Neural cell (in vitro differentiated cells): ENCODE measurements around the gene CTLA4. TPM values are rescaled to one million over a fixed set of nuclear protein-coding genes. Genes with fewer than 3 reads are reported as not detected.

Experiments used
- H2AFZ ChIP-seq: fragments of 200-600, 300-800 bp; sonication (generic), shearing (Covaris generic); 2 replicates; pipeline ENCODE4 v1.6.0; 2014; ENCODE audit warnings: low read depth, mild to moderate bottlenecking, antibody characterized with exemption, low read length, moderate library complexity
- H3F3A ChIP-seq: fragments of 200-600 bp; shearing (Covaris generic); 2 replicates; pipeline ENCODE4 v1.6.1; 2016; ENCODE audit warnings: mild to moderate bottlenecking, moderate library complexity, mixed read lengths, antibody characterized with exemption, low read length; ENCODE audit not compliant: insufficient read depth, poor library complexity, severe bottlenecking
- H3K27ac ChIP-seq: fragments of 200-600, 300-800 bp; sonication (generic), shearing (Covaris generic); 2 replicates; pipeline ENCODE4 v1.5.1; 2014; ENCODE audit warnings: mild to moderate bottlenecking, low read length, moderate library complexity
- H3K27me3 ChIP-seq: fragments of 300-800, 200-600 bp; sonication (generic), shearing (Covaris generic); 2 replicates; pipeline ENCODE4 v1.6.0; 2014; ENCODE audit warnings: mild to moderate bottlenecking, low read depth, low read length, moderate library complexity; ENCODE audit not compliant: insufficient read depth
- H3K36me3 ChIP-seq: fragments of 300-800, 200-600 bp; sonication (generic), shearing (Covaris generic); 2 replicates; pipeline ENCODE4 v1.5.1; 2014; ENCODE audit warnings: mild to moderate bottlenecking, antibody characterized with exemption, low read length, moderate library complexity; ENCODE audit not compliant: insufficient read depth
- H3K4me2 ChIP-seq: fragments of 300-800, 200-600 bp; sonication (generic), shearing (Covaris generic); 2 replicates; pipeline ENCODE4 v1.6.0; 2014; ENCODE audit warnings: mild to moderate bottlenecking, low read length
- H3K4me3 ChIP-seq: fragments of 300-800, 200-600 bp; sonication (generic), shearing (Covaris generic); 2 replicates; pipeline ENCODE4 v1.5.1; 2014; ENCODE audit warnings: mild to moderate bottlenecking, low read length, moderate library complexity
- H3K79me2 ChIP-seq: fragments of 200-600 bp; shearing (Covaris generic); replicated peaks from 2 replicates; pipeline ENCODE4 v1.6.0; 2014; ENCODE audit warnings: mild to moderate bottlenecking, low read length, moderate library complexity; ENCODE audit not compliant: insufficient read depth
- H3K9ac ChIP-seq: fragments of 300-800, 200-600 bp; sonication (generic), shearing (Covaris generic); 2 replicates; pipeline ENCODE4 v1.6.1; 2016; ENCODE audit warnings: mild to moderate bottlenecking, low read length, mixed read lengths
- H3K9me2 ChIP-seq: fragments of 200-600 bp; shearing (Covaris generic); 2 replicates; pipeline ENCODE4 v1.6.1; 2016; ENCODE audit warnings: mild to moderate bottlenecking, low read length, mixed read lengths; ENCODE audit not compliant: insufficient read depth
- H3K9me3 ChIP-seq: fragments of 200-600, 300-800 bp; sonication (generic), shearing (Covaris generic); 2 replicates; pipeline ENCODE4 v1.6.1; 2016; ENCODE audit warnings: mild to moderate bottlenecking, mixed run types, low read length, moderate library complexity, mixed read lengths
- H4K20me1 ChIP-seq: fragments of 200-600 bp; shearing (Covaris generic); 2 replicates; pipeline ENCODE4 v1.6.1; 2016; ENCODE audit warnings: mild to moderate bottlenecking, mixed run types; ENCODE audit not compliant: insufficient read depth
- EP300 ChIP-seq: fragments of 450-650 bp; conservative IDR thresholded peaks from 2 replicates; pipeline ENCODE4 v1.6.1; 2014; ENCODE audit warnings: antibody characterized with exemption, mild to moderate bottlenecking, moderate library complexity; ENCODE audit not compliant: poor library complexity, severe bottlenecking
- EZH2 ChIP-seq: fragments of 200-600, 300-800 bp; shearing (Covaris generic), sonication (generic); IDR thresholded peaks from 2 replicates; pipeline ENCODE4 v1.6.1; 2014; ENCODE audit warnings: antibody characterized with exemption, low read length, borderline replicate concordance, mild to moderate bottlenecking; ENCODE audit not compliant: insufficient read depth, poor library complexity, severe bottlenecking
- MXI1 ChIP-seq: fragments of 450-650 bp; conservative IDR thresholded peaks from 2 replicates; pipeline ENCODE4 v1.6.1; 2014; ENCODE audit warnings: antibody characterized with exemption, mild to moderate bottlenecking; ENCODE audit not compliant: poor library complexity, severe bottlenecking
- POLR2AphosphoS5 ChIP-seq: IDR thresholded peaks from 2 replicates; pipeline ENCODE4 v1.6.1; 2012
- RAD21 ChIP-seq: fragments of 450-650 bp; conservative IDR thresholded peaks from 2 replicates; pipeline ENCODE4 v1.6.1; 2014; ENCODE audit warnings: antibody characterized with exemption, mild to moderate bottlenecking, moderate library complexity
- REST ChIP-seq: IDR thresholded peaks from 2 replicates; pipeline ENCODE4 v1.6.1; 2012; ENCODE audit warnings: borderline replicate concordance
- SMC3 ChIP-seq: fragments of 450-650 bp; conservative IDR thresholded peaks from 2 replicates; pipeline ENCODE4 v1.6.1; 2014; ENCODE audit warnings: antibody characterized with exemption, mild to moderate bottlenecking, moderate library complexity; ENCODE audit not compliant: poor library complexity
- TAF1 ChIP-seq: IDR thresholded peaks from 2 replicates; pipeline ENCODE4 v1.6.1; 2012; ENCODE audit warnings: low read depth
- polyA plus RNA-seq: library from polyadenylated mRNA; depleted of rRNA; stranded (reverse); fragments of >200 nt; gene quantifications from 2 replicates; pipeline ENCODE4 v1.2.3, GENCODE V29; 2014
- TF ChIP-seq, protein P1 (sequence below): fragments of 450-650 bp; IDR thresholded peaks from 2 replicates; pipeline ENCODE4 v1.5.1; 2014; ENCODE audit warnings: antibody characterized with exemption, mild to moderate bottlenecking, moderate library complexity; ENCODE audit not compliant: poor library complexity, severe bottlenecking

The CTLA4 gene
- polyA plus RNA-seq, 1 donor from 2014 or later: not detected

GRCh38 chr2:203892207-203892606, 24.6 kb downstream of the CTLA4 start:
- Histone ChIP-seq H3K9me3 (no peaks in the 10 kb centered on the region), H3K4me2 (no peak overlapping the region), H3K9ac (no peak overlapping the region), H4K20me1 (no peaks in the 10 kb centered on the region), H3K27ac (no peak overlapping the region), H3K4me3 (no peak overlapping the region), H2AFZ (no peak overlapping the region), H3K36me3 (no peaks in the 10 kb centered on the region), H3K27me3 (no peaks in the 10 kb centered on the region), H3K9me2 (no peaks in the 10 kb centered on the region), H3F3A (no peaks in the 10 kb centered on the region), H3K79me2 (no peaks in the 10 kb centered on the region)
- TF ChIP-seq MXI1 (no peak), EZH2 (no peak), RAD21 (no peak)

DNA sequence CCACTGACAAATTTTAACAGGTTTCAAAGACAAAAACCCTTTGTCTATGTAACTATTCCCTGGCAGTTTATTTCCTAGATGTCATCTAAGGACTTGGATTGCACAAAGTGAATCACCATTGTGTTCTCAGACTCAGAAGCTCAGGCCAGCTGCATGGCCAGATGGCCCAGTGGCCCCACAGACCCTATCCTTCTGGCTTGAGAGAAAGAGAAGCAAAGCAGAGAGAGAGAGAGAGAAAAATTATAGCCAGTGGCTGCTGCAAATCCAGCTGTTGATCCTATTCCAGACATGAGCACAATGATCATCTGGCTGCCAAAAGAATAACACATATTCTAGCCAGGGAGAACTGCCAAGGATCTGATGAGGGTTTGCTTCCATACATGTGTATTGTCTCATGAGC, 25.8 kb downstream of the CTLA4 start:
- Histone ChIP-seq H2AFZ (no peak overlapping the region), H3K9me2 (no peaks in the 10 kb centered on the region), H4K20me1 (no peaks in the 10 kb centered on the region), H3F3A (no peaks in the 10 kb centered on the region), H3K36me3 (no peaks in the 10 kb centered on the region), H3K79me2 (no peaks in the 10 kb centered on the region), H3K27me3 (no peaks in the 10 kb centered on the region), H3K4me3 (no peak overlapping the region), H3K4me2 (no peak overlapping the region), H3K9ac (no peak overlapping the region), H3K27ac (no peak overlapping the region), H3K9me3 (no peaks in the 10 kb centered on the region)
- no peak for TF ChIP-seq TAF1
- no peak for TF ChIP-seq REST
- no peak for TF ChIP-seq EP300
- TF ChIP-seq POLR2AphosphoS5: no peak
- TF ChIP-seq MXI1: no peak
- TF ChIP-seq RAD21: no peak
- TF ChIP-seq, protein P1, sequence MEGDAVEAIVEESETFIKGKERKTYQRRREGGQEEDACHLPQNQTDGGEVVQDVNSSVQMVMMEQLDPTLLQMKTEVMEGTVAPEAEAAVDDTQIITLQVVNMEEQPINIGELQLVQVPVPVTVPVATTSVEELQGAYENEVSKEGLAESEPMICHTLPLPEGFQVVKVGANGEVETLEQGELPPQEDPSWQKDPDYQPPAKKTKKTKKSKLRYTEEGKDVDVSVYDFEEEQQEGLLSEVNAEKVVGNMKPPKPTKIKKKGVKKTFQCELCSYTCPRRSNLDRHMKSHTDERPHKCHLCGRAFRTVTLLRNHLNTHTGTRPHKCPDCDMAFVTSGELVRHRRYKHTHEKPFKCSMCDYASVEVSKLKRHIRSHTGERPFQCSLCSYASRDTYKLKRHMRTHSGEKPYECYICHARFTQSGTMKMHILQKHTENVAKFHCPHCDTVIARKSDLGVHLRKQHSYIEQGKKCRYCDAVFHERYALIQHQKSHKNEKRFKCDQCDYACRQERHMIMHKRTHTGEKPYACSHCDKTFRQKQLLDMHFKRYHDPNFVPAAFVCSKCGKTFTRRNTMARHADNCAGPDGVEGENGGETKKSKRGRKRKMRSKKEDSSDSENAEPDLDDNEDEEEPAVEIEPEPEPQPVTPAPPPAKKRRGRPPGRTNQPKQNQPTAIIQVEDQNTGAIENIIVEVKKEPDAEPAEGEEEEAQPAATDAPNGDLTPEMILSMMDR: no peak
- TF ChIP-seq SMC3: no peak
- TF ChIP-seq EZH2: no peak

GRCh38 chr2:203893840-203894239, 26.3 kb downstream of the CTLA4 start:
- Histone ChIP-seq H3K27ac (no peak overlapping the region), H3K4me2 (no peak overlapping the region), H3K4me3 (no peak overlapping the region), H3K27me3 (no peaks in the 10 kb centered on the region), H3K9ac (no peak overlapping the region), H2AFZ (no peak overlapping the region), H3K36me3 (no peaks in the 10 kb centered on the region), H3F3A (no peaks in the 10 kb centered on the region), H3K9me3 (no peaks in the 10 kb centered on the region), H4K20me1 (no peaks in the 10 kb centered on the region), H3K79me2 (no peaks in the 10 kb centered on the region), H3K9me2 (no peaks in the 10 kb centered on the region)
- TF ChIP-seq, protein P1: no peak
- TF ChIP-seq REST: no peak
- no peak for TF ChIP-seq RAD21
- no peak for TF ChIP-seq TAF1
- TF ChIP-seq EP300: no peak
- TF ChIP-seq EZH2: no peak
- no peak for TF ChIP-seq MXI1
- no peak for TF ChIP-seq SMC3
- no peak for TF ChIP-seq POLR2AphosphoS5
